CD4-positive, alpha-beta T cell (primary cell): ENCODE results near the gene PRDM12. TPM values are rescaled to one million over a fixed set of nuclear protein-coding genes. Genes with fewer than 3 reads are reported as not detected.

ENCODE experiments used
- ATAC-seq: fragments of 200-7000 bp; cut with Tn5 transposase; one replicate; pipeline ENCODE4 v1.10.0; 2022; ENCODE audit warnings: mild to moderate bottlenecking; ENCODE audit not compliant: poor library complexity
- CTCF ChIA-PET: fragments of 350-600 bp; sonication (Branson Sonifier 250); formaldehyde crosslinking; loops from one replicate; lab custom pipeline; 2021; ENCODE audit warnings: antibody characterized with exemption, inconsistent platforms; lab: Charles Lee
- POLR2A ChIA-PET: fragments of 350-600 bp; sonication (Branson Sonifier 250); formaldehyde crosslinking; loops from one replicate; lab custom pipeline; 2021; ENCODE audit warnings: antibody characterized with exemption, inconsistent platforms; lab: Charles Lee
- DNase-seq, 14 experiments: peaks; one replicate each; pipeline ENCODE4 v3.0.0-alpha.2; 2013 to 2020; ENCODE audit warnings: mixed read lengths in 2 of 14
- H3K27ac ChIP-seq, 2 donors: one replicate each; pipeline versions ENCODE4 v1.5.1 to v1.7.0; 2013; ENCODE audit warnings: low read length in 2 of 2, low read depth in 1 of 2, mild to moderate bottlenecking in 1 of 2
- H3K27me3 ChIP-seq, 2 experiments: 1 replicate in 1 of 2; 2 replicates in 1 of 2; pipeline versions ENCODE4 v1.6.1 to v1.7.0; 2013; ENCODE audit warnings: low read length in 2 of 2, control low read depth in 1 of 2, mild to moderate bottlenecking in 1 of 2, moderate library complexity in 1 of 2; ENCODE audit not compliant: insufficient read depth in 2 of 2, control insufficient read depth in 1 of 2
- H3K36me3 ChIP-seq: one replicate; pipeline ENCODE4 v1.6.1; 2013; ENCODE audit warnings: low read length, control low read depth; ENCODE audit not compliant: insufficient read depth
- H3K4me1 ChIP-seq: one replicate; pipeline ENCODE4 v1.6.1; 2013; ENCODE audit warnings: low read length, control low read depth; ENCODE audit not compliant: insufficient read depth
- H3K4me3 ChIP-seq: one replicate; pipeline ENCODE4 v1.5.1; 2013; ENCODE audit warnings: mild to moderate bottlenecking, low read length, moderate library complexity
- H3K9me3 ChIP-seq, 2 experiments: 1 replicate in 1 of 2; 2 replicates in 1 of 2; pipeline versions ENCODE4 v1.6.1 to v1.7.0; 2013; ENCODE audit warnings: low read length in 2 of 2, mild to moderate bottlenecking in 2 of 2, control low read depth in 1 of 2, moderate library complexity in 1 of 2; ENCODE audit not compliant: control insufficient read depth in 1 of 2, insufficient read depth in 1 of 2
- H3K27ac Mint-ChIP-seq: one replicate; pipeline ENCODE4 v1.8.0; 2020; ENCODE audit warnings: mixed read lengths
- H3K27me3 Mint-ChIP-seq: one replicate; pipeline ENCODE4 v1.8.0; 2021; ENCODE audit warnings: mixed read lengths
- H3K36me3 Mint-ChIP-seq: one replicate; pipeline ENCODE4 v1.8.0; 2021; ENCODE audit warnings: low read depth, mixed read lengths
- H3K4me1 Mint-ChIP-seq: one replicate; pipeline ENCODE4 v1.8.0; 2021; ENCODE audit warnings: low read depth, mixed read lengths
- H3K4me3 Mint-ChIP-seq: one replicate; pipeline ENCODE4 v1.8.0; 2020; ENCODE audit warnings: mild to moderate bottlenecking, mixed read lengths
- H3K9me3 Mint-ChIP-seq: one replicate; pipeline ENCODE4 v1.8.0; 2020; ENCODE audit warnings: mixed read lengths
- CTCF ChIP-seq: fragments of 200-600 bp; IDR thresholded peaks from one replicate; pipeline ENCODE4 v1.8.0; 2022; ENCODE audit warnings: antibody characterized with exemption, mild to moderate bottlenecking
- intact Hi-C, 2 experiments: fragments of 100-400 bp; cut with DNase I in 1 of 2; cut with micrococcal nuclease in 1 of 2; formaldehyde crosslinking; loops; one replicate each; pipeline versions ENCODE4 v1.15.1 to v1.9.0; 2023 to 2025; cut with DNase I, micrococcal nuclease
- total RNA-seq, 174 experiments: library from RNA in 2 of 174; stranded (reverse) in 2 of 174; gene quantifications; one replicate each; pipeline ENCODE4 v1.2.3 and lab custom pipeline; 2021 to 2026

The PRDM12 gene
- total RNA-seq, 2 experiments from 2014 or later = 0.14 TPM; not detected in 1

GRCh38 chr9:130701059-130702022, 36.9 kb downstream of the PRDM12 start:
- ATAC-seq (peak; percentile 87), DNase-seq (peak; percentile 56 to 81 (median 64))
- Histone ChIP-seq H3K27me3 (no peaks in the 10 kb centered on the region), H3K36me3 (peaks cover 81% of the 10 kb centered on the region), H3K9me3 (no peaks in the 10 kb centered on the region), H3K4me3 (no peak overlapping the region), H3K4me1 (peaks cover under 1% of the 10 kb centered on the region), H3K27ac (no peak overlapping the region)
- Mint-ChIP-seq H3K4me1 (peaks cover 20% of the 10 kb centered on the region), H3K27me3 (no peaks in the 10 kb centered on the region), H3K27ac (no peak overlapping the region), H3K36me3 (peaks cover 87% of the 10 kb centered on the region), H3K4me3 (no peak overlapping the region), H3K9me3 (no peaks in the 10 kb centered on the region)
- POLR2A ChIA-PET = interaction anchor here (1.0 to 1.7 kb wide), 3 partner anchors 8 to 12 kb away, joined by 3 to 6 read pairs (median 5); partner anchors contain the start of gene EXOSC2
- TF ChIP-seq CTCF = peak; percentile 88
- CTCF ChIA-PET = interaction anchor here (1.0 to 2.5 kb wide), 12 partner anchors 8 to 345 kb away, joined by 3 to 9 read pairs (median 4); partner anchors contain the start of genes EXOSC2 and FUBP3
- intact Hi-C loops = loop anchor here in 1 of 2 experiments (1.0 kb wide), 1 partner anchor 345 kb away; no protein-coding TSS in a partner anchor

- ATAC-seq = no peak
- Histone ChIP-seq H3K9me3 (no peaks in the 10 kb centered on the region), H3K4me1 (no peaks in the 10 kb centered on the region), H3K27ac (no peak overlapping the region), H3K27me3 (no peaks in the 10 kb centered on the region), H3K36me3 (peaks cover 62% of the 10 kb centered on the region), H3K4me3 (no peak overlapping the region)
- POLR2A ChIA-PET = no interaction called here
- Mint-ChIP-seq H3K27me3 (no peaks in the 10 kb centered on the region), H3K9me3 (no peaks in the 10 kb centered on the region), H3K4me3 (no peak overlapping the region), H3K4me1 (peaks cover 10% of the 10 kb centered on the region), H3K36me3 (peaks cover 74% of the 10 kb centered on the region), H3K27ac (no peak overlapping the region)
- intact Hi-C loops = no loop called here
- no peak for DNase-seq
- TF ChIP-seq CTCF = no peak
- CTCF ChIA-PET = no interaction called here
These were observed 39.1 kb downstream of the PRDM12 start for GRCh38 chr9:130703501-130703900.

- ChIA-PET POLR2A (interaction anchor here (3.1 kb wide), 1 partner anchor 14 kb away, joined by 14 read pairs; the partner anchor contains the start of gene EXOSC2), CTCF (interaction anchor here (0.7 to 1.2 kb wide), 5 partner anchors 19 to 339 kb away, joined by 4 to 5 read pairs (median 5); no protein-coding TSS in a partner anchor)
- ATAC-seq = peak; percentile 63
- peaks cover 42% of the 10 kb centered on the region for H3K36me3 Mint-ChIP-seq
- H3K9me3 Mint-ChIP-seq = no peaks in the 10 kb centered on the region
- Histone ChIP-seq H3K27me3 (no peaks in the 10 kb centered on the region), H3K27ac (no peak overlapping the region), H3K4me1 (peaks cover 5% of the 10 kb centered on the region), H3K36me3 (peaks cover 27% of the 10 kb centered on the region), H3K4me3 (no peak overlapping the region), H3K9me3 (no peaks in the 10 kb centered on the region)
- H3K27ac Mint-ChIP-seq = peak overlapping the region; percentile 2
- H3K4me1 Mint-ChIP-seq = peaks cover 12% of the 10 kb centered on the region
- intact Hi-C loops = loop anchor here (1.0 to 2.0 kb wide), 4 partner anchors 155 to 339 kb away; no protein-coding TSS in a partner anchor
- no peak overlapping the region for H3K4me3 Mint-ChIP-seq
- no peaks in the 10 kb centered on the region for H3K27me3 Mint-ChIP-seq
- peak; percentile 87 for TF ChIP-seq CTCF
- peak; percentile 49 to 88 (median 68) for DNase-seq
These were observed 43.0 kb downstream of the PRDM12 start for GRCh38 chr9:130707225-130707976.
